Measurements from ENCODE around the gene SARDH. TPM values are rescaled to one million over a fixed set of nuclear protein-coding genes. Genes with fewer than 3 reads are reported as not detected.

The SARDH gene
- total RNA-seq, 1 experiment from 2014 or later: 9.9 TPM

- ChIA-PET CTCF (no interaction called here), POLR2A (ENCODE audit: unreplicated experiment) (no interaction called here)
- H3K4me1 ChIP-seq (replicated peaks; ENCODE audit: insufficient read depth): no peaks in the 10 kb centered on the region
- H3K4me3 ChIP-seq: no peak overlapping the region
- no peak overlapping the region for H2AFZ ChIP-seq
- BruUV-seq (replicated peaks): no TSS peak
- H4K20me1 ChIP-seq (ENCODE audit: insufficient read depth): 0 out of 2 replicates have a peak, but pooled peaks cover 5% of the 10 kb centered on the region
- H3K9me3 ChIP-seq (ENCODE audit: insufficient read depth, low read depth): no peaks in the 10 kb centered on the region
- no peaks in the 10 kb centered on the region for H3K9me2 ChIP-seq (ENCODE audit: insufficient read depth)
- H3K27me3 ChIP-seq (ENCODE audit: insufficient read depth, low read depth): peaks cover 97% of the 10 kb centered on the region
- TF ChIP-seq CTCF (conservative IDR thresholded peaks at IDR 0.05) (no peak), EZH2 (IDR thresholded peaks at IDR 0.05; ENCODE audit: low read depth) (0 out of 2 replicates have a peak, but pooled peaks have one; percentile 15)
- H3K79me2 ChIP-seq (ENCODE audit: low read depth): no peaks in the 10 kb centered on the region
- H3K36me3 ChIP-seq (ENCODE audit: low read depth): no peaks in the 10 kb centered on the region
- DNase-seq: no peak
- no peak overlapping the region for H3K27ac ChIP-seq
- H3F3A ChIP-seq (ENCODE audit: insufficient read depth, low read depth): no peaks in the 10 kb centered on the region
- intact Hi-C loops (cut with micrococcal nuclease; ENCODE audit: unreplicated experiment): no loop called here
- no peak overlapping the region for H3K4me2 ChIP-seq
These were observed 124.1 kb downstream of the SARDH start for GRCh38 chr9:133614056-133614455.

Other genes with a start within 250 kb of the SARDH start
- not detected in 2 replicates for gene MYMK, start 213.4 kb downstream of the SARDH start, total RNA-seq (2021)
- 0.39 and 0.50 TPM in 2 replicates for gene ADAMTSL2, start 203.6 kb downstream of the SARDH start, total RNA-seq (2021)
- gene FAM163B, start 129.0 kb downstream of the SARDH start, total RNA-seq (2021): not detected in 2 replicates
- not detected in 2 replicates for gene DBH, start 102.0 kb downstream of the SARDH start, total RNA-seq (2021)

Measured in PC-9 (cell line).